ENCODE measurements around the gene GNAO1.

DNA sequence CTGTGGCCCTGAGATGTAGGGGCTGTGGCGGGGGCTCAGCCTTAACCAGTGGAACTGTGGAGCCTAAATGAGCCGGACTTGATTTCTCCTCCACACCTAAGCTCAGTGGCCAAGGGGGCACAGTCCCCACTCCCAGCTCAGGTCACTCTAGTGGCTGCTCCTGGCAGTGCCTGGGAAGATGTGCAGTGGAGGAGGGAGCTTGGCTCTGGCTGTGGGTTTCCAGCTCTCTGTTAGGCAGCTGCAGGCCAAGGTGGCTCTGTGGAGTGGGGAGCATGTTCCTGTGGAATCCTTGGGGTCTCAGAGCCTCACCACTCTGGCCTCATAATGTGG lies 157.8 kb downstream of the GNAO1 start:
- TF ChIP-seq POLR2AphosphoS5 (IDR thresholded peaks at IDR 0.05; ENCODE audit: low read depth): no peak
- TF ChIP-seq, protein P1, sequence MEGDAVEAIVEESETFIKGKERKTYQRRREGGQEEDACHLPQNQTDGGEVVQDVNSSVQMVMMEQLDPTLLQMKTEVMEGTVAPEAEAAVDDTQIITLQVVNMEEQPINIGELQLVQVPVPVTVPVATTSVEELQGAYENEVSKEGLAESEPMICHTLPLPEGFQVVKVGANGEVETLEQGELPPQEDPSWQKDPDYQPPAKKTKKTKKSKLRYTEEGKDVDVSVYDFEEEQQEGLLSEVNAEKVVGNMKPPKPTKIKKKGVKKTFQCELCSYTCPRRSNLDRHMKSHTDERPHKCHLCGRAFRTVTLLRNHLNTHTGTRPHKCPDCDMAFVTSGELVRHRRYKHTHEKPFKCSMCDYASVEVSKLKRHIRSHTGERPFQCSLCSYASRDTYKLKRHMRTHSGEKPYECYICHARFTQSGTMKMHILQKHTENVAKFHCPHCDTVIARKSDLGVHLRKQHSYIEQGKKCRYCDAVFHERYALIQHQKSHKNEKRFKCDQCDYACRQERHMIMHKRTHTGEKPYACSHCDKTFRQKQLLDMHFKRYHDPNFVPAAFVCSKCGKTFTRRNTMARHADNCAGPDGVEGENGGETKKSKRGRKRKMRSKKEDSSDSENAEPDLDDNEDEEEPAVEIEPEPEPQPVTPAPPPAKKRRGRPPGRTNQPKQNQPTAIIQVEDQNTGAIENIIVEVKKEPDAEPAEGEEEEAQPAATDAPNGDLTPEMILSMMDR (IDR thresholded peaks at IDR 0.05; ENCODE audit: insufficient read depth, low read length): no peak
- TF ChIP-seq SPI1 (IDR thresholded peaks at IDR 0.05; ENCODE audit: borderline replicate concordance, low read depth): no peak
